ENCODE results near the gene PCDH15.

DNA sequence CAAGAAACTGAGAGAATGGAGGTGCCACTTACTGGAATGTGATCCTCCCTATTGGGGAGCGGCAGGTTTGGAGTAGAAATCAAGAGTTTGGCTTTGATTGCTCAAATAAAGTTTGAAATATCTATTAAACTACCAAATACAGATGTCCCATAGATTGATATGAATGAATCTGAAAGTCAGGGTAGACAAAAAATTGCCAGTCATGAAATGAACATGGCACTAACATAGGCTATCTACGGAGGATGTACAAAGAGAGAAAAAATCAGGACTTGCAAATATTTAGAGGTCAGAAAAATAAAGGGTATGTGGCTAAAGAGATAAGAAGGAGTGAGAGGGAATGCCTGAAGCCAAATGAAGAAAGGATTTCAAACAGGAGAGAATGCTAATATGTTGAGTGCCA is 119.9 kb downstream of the PCDH15 start:
- TF ChIP-seq, protein P1, sequence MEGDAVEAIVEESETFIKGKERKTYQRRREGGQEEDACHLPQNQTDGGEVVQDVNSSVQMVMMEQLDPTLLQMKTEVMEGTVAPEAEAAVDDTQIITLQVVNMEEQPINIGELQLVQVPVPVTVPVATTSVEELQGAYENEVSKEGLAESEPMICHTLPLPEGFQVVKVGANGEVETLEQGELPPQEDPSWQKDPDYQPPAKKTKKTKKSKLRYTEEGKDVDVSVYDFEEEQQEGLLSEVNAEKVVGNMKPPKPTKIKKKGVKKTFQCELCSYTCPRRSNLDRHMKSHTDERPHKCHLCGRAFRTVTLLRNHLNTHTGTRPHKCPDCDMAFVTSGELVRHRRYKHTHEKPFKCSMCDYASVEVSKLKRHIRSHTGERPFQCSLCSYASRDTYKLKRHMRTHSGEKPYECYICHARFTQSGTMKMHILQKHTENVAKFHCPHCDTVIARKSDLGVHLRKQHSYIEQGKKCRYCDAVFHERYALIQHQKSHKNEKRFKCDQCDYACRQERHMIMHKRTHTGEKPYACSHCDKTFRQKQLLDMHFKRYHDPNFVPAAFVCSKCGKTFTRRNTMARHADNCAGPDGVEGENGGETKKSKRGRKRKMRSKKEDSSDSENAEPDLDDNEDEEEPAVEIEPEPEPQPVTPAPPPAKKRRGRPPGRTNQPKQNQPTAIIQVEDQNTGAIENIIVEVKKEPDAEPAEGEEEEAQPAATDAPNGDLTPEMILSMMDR (IDR thresholded peaks at IDR 0.05 in 2 of 3, conservative IDR thresholded peaks at IDR 0.05 in 1 of 3; ENCODE audit: insufficient read depth in 2 of 3, low read depth in 1 of 3, low read length in 3 of 3): no peak
- no peak for TF ChIP-seq ZNF3 (CRISPR knock-in tag; IDR thresholded peaks at IDR 0.05)
- no peak for TF ChIP-seq NR2C2 (CRISPR knock-in tag; IDR thresholded peaks at IDR 0.05)
- TF ChIP-seq NR2C2 (tag; IDR thresholded peaks at IDR 0.05): no peak
- no peak for TF ChIP-seq ZC3H4 (CRISPR knock-in tag; IDR thresholded peaks at IDR 0.05; ENCODE audit: borderline replicate concordance)
- TF ChIP-seq, protein P2, sequence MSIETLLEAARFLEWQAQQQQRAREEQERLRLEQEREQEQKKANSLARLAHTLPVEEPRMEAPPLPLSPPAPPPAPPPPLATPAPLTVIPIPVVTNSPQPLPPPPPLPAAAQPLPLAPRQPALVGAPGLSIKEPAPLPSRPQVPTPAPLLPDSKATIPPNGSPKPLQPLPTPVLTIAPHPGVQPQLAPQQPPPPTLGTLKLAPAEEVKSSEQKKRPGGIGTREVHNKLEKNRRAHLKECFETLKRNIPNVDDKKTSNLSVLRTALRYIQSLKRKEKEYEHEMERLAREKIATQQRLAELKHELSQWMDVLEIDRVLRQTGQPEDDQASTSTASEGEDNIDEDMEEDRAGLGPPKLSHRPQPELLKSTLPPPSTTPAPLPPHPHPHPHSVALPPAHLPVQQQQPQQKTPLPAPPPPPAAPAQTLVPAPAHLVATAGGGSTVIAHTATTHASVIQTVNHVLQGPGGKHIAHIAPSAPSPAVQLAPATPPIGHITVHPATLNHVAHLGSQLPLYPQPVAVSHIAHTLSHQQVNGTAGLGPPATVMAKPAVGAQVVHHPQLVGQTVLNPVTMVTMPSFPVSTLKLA (conservative IDR thresholded peaks at IDR 0.05): no peak
- TF ChIP-seq HCFC1 (IDR thresholded peaks at IDR 0.05; ENCODE audit: low read depth, low read length): no peak
- no peak for TF ChIP-seq SMARCE1 (IDR thresholded peaks at IDR 0.05)
- TF ChIP-seq, protein P3, sequence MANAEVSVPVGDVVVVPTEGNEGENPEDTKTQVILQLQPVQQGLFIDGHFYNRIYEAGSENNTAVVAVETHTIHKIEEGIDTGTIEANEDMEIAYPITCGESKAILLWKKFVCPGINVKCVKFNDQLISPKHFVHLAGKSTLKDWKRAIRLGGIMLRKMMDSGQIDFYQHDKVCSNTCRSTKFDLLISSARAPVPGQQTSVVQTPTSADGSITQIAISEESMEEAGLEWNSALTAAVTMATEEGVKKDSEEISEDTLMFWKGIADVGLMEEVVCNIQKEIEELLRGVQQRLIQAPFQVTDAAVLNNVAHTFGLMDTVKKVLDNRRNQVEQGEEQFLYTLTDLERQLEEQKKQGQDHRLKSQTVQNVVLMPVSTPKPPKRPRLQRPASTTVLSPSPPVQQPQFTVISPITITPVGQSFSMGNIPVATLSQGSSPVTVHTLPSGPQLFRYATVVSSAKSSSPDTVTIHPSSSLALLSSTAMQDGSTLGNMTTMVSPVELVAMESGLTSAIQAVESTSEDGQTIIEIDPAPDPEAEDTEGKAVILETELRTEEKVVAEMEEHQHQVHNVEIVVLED (CRISPR knock-in tag; IDR thresholded peaks at IDR 0.05): no peak
- no peak for TF ChIP-seq MTF1 (CRISPR knock-in tag; IDR thresholded peaks at IDR 0.05; ENCODE audit: borderline replicate concordance)

Data from K562 (cell line).